KOPT-K1 (cell line): ENCODE measurements around the gene MICB.

Experiments used
- H3K27ac ChIP-seq: fragments of 200-600 bp; sonication (generic); 2 replicates; pipeline ENCODE4 v1.5.1; 2016; ENCODE audit warnings: antibody characterized with exemption, mild to moderate bottlenecking, low read depth, low read length; ENCODE audit not compliant: poor library complexity, severe bottlenecking
- H3K36me3 ChIP-seq: fragments of 200-600 bp; sonication (generic); 2 replicates; pipeline ENCODE4 v1.5.1; 2017; ENCODE audit warnings: antibody characterized with exemption, mild to moderate bottlenecking, low read length, moderate library complexity; ENCODE audit not compliant: insufficient read depth
- H3K9me3 ChIP-seq: fragments of 200-600 bp; sonication (generic); 2 replicates; pipeline ENCODE4 v1.5.1; 2017; ENCODE audit warnings: antibody characterized with exemption, low read length, mild to moderate bottlenecking; ENCODE audit not compliant: insufficient read depth, poor library complexity, severe bottlenecking

Gene MICB

DNA sequence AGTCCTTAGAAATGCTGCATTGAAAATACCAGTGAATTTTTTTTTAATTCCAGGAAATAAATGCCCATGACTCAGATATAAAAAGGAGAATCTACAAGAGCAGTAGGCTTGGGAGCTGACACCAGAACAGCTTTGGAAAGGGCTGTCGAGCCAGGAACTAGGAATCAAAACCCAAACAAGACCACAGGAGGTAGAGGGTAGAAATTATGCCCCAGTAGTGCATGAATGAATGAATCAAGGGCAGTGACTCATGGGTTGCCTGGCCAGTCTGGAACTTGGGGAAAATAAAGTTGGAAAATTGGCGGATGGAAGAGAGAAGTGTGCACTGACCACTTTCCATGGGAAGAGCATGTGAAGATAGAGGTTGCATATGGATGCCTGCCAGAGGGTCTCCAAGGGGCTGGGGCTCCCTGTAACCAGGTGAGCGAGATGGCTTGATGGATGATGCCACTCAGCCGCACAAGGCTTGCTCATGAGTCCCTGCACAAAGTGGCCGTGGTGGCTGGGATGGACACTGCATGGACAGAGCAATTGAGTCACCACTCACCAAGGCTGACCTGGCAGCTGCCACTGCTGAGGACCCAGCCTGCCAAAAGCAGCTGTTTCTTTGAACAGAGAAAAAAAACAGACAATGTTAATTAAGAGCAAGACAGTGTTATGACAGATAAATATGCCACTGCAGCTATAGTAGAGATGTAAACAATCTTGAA is 15.7 kb downstream of the MICB start:
- Histone ChIP-seq H3K27ac (no peak overlapping the region), H3K36me3 (peaks cover 34% of the 10 kb centered on the region), H3K9me3 (no peaks in the 10 kb centered on the region)

DNA sequence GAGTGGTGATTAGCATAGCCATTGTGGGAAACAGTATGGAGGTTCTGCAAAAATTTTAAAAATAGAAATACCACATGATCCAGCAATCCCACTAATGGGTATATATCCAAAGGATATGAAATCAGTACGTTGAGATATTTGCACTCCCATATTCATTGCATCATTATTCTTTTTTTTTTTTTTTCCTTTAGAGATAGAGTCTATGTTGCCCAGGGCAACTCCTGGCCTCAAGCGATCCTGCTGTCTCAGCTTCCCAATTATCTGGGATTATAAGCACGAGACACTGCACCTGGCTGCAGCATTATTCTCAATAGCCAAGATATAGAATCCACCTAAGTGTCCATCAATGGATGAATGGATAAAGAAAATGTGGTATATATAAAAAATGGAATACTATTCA is 23.9 kb downstream of the MICB start:
- no peaks in the 10 kb centered on the region for H3K36me3 ChIP-seq
- H3K27ac ChIP-seq, result no peak overlapping the region
- H3K9me3 ChIP-seq, result no peaks in the 10 kb centered on the region

DNA sequence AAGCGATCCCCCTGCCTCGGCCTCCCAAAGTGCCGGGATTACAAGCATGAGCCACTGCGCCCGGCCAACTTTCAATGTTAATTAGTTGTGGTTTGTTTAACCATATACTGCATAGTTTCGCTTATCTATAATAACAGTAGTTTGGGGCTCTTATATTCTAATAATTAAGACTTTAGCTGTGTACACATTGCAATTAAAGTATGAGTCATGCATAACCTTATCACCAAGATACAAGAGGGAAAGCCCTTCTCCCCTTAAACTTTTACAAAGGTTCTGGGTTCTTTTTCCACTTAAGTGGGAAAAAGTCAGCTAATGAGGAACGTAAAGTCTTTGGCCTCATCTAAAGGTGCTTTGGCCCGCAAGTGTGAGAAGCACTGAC is 27.6 kb downstream of the MICB start:
- H3K27ac ChIP-seq, result no peak overlapping the region
- H3K9me3 ChIP-seq, result no peaks in the 10 kb centered on the region
- peaks cover 23% of the 10 kb centered on the region for H3K36me3 ChIP-seq

DNA sequence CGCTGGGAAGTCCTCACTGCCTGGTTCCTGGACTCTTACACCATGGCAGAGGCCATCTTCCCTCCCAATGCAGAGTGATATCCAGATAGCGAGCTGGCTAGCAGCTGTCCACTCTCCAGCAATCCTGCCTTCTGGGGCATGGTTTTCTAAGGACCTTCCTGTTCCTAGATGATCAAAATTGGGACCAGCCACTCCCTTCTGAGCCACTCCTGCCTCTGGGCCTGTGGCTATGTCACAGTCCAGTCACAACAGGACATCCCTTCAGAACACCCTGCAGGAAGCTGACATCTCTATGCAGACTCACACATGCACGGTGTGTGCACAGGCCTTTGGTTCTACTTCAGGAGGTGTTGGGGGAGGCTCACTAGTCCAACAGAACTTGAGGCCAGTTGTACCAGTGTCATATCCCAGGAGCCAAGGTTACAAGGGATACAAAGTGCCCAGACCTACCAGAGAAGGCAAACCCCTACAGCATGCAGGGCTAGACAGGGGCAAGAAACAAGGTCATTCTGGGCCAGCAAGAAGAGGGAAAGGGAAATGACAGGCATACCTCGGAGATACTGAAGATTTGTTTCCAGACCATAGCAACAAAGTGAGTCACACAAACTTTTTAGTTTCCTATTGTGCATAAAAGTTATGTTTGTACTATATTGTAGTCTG is 28.1 kb downstream of the MICB start:
- Histone ChIP-seq H3K27ac (no peak overlapping the region), H3K9me3 (no peaks in the 10 kb centered on the region), H3K36me3 (peaks cover 28% of the 10 kb centered on the region)

DNA sequence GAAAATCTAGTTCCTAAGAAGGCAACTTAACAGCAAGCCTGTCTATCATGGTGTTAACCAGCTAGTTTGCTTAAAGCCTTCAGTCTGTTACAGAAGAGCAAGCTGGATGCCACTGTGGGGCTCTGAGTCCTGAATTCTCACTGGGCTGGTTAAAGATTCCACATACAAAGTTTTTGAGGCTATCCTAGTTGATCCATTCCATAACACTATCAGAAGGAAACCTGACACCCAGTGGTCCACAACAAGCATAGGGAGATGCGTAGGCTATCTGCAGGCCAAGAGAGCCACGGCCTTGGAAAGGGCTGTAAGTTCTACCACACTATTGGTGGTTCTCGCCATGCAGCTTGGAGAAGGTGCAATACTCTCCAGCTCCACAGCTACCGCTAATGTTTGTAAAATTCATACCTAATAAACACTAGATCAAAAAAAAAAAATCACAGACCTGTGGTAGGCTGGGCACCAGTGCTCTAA is 30.4 kb downstream of the MICB start:
- Histone ChIP-seq H3K27ac (no peak overlapping the region), H3K36me3 (peaks cover 51% of the 10 kb centered on the region)

DNA sequence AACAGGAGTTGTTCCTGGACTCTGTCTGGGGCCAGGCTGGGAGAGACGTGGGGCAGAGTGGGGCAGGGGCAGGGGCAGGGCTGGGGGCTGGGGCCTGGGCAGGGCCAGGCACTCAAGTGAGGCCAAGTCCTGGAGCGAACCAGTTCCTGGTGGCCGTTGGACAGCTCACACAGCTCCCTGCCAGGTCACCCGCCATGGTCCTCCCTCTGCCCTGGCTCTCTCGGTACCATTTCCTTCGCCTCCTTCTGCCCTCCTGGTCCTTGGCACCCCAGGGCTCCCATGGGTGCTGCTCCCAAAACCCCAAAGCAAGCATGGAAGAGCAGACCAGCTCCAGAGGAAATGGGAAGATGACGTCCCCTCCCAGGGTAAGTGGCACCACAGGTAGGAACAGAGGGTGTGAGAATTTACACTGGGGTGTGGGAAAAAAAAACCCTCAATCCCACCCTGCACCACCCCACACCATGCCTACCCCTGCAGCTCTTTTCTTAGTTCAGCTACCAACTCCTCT is 30.9 kb downstream of the MICB start, which contains the start of gene MCCD1:
MCCD1 (plus strand) TSS at position 142 of the 508 bp plus-strand sequence; CDS start at position 195, 53 bp downstream.
- Histone ChIP-seq H3K36me3 (peaks cover 57% of the 10 kb centered on the region), H3K9me3 (no peaks in the 10 kb centered on the region), H3K27ac (no peak within 1 kb of the TSS)

More for the DNA sequence above, 30.4 kb downstream of the MICB start:
- no peaks in the 10 kb centered on the region for H3K9me3 ChIP-seq

DNA sequence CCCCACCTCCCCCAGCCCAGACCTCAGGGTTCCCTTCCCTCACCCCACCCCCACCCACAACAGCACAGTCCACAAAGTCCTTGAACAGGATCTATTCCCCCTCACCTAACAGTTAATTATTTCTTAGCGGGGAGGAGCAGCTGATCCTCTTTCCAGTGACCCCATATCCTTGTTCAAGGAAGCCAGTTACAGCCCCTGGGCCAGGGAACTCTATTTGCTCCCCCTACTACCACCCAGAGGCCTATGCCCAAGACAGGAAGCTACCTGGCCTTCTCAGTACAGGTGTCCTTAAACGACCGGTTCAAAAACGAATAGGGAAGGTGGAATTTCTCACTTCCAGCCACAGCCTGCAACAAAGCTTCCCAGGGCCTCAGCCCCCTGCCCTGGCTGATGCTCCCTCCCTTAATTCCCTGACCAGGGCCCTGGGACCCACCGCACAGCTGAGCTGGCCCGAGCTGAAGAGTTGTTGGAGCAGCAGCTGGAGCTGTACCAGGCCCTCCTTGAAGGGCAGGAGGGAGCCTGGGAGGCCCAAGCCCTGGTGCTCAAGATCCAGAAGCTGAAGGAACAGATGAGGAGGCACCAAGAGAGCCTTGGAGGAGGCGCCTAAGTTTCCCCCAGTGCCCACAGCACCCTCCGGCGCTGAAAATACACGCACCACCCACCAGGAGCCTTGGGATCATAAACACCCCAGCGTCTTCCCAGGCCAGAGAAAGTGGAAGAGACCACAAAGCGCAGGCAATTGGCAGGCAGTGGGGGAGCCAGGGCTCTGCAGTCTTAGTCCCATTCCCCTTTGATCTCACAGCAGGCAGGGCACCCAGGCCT is 31.6 kb downstream of the MICB start:
- H3K36me3 ChIP-seq, result peaks cover 63% of the 10 kb centered on the region
- no peaks in the 10 kb centered on the region for H3K9me3 ChIP-seq
- no peak overlapping the region for H3K27ac ChIP-seq

DNA sequence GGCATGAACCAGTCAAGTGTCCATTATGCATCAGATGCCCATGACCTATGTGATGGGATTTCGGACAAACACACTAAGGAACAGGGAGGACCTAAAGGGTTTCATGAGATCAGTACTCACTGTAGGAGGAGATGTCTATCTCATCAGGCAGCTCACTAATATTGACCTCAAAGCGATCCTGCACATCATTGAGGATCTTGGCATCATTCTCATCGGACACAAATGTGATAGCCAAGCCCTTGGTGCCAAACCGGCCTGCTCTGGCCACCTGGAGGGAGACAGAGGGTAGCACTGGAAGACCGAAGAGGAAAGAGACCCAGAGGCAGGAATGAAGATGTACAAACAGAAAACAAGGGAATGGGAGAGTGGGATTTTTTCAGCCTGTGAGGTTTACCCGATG is 32.7 kb downstream of the MICB start:
- H3K9me3 ChIP-seq, result no peaks in the 10 kb centered on the region
- no peak overlapping the region for H3K27ac ChIP-seq
- peaks cover 74% of the 10 kb centered on the region for H3K36me3 ChIP-seq

DNA sequence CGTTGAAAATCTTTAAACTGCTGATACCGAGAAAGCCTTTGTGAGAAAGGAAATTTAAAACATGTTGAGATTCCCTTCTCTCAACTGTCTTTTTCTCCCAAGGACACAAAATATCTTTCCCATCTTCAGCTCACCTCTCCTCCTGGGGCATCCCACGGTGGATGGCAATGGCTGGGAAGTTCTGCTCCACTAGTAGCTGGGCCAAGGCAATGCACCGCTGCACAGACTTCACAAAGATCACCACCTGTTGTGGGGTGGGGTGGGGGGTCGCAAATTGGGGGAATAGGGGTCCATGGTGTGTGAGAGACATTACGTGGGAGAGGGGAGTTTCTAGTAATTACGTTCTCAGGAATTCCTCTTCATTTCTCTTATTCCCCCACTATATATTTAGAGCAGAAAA is 33.2 kb downstream of the MICB start:
- no peak overlapping the region for H3K27ac ChIP-seq
- H3K9me3 ChIP-seq, result no peaks in the 10 kb centered on the region
- H3K36me3 ChIP-seq, result peaks cover 79% of the 10 kb centered on the region

DNA sequence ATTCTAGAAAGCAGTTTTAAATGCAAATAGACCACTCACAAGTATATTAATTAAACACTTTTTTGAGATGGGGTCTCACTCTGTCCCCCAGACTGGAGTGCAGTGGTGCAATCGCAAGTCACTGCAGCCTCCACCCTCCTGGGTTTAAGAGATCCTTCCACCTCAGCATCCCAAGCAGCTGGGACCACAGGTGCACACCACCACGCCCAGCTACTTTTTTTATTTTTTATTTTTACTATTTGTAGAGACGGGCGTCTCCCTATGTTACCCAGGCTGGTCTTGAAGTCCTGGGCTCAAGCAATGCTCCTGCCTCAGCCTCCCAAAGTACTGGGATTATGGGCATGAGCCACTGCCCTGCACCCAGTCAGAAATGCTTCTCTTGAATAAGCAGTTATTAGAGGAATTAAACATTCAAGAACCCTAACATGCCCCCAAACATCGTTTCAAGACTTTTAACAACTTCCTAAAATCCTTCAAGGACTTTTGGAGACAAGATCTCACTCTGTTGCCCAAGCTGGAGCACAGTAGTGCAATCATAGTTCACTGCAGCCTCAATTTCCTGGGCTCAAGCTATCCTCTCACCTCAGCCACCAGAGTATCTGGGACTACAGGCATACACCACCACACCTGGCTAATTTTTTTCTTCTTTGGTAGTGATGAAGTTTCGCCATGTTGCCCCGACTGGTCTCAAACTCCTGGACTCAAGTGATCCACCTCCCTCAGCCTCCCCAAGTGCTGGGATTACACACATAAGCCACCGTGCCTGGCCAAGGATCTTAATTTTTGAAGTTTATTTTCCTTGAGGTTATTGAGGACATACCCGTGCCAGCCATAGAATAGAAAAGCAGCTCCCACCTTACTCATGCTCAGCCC is 34.1 kb downstream of the MICB start:
- H3K27ac ChIP-seq, result no peak overlapping the region
- H3K9me3 ChIP-seq, result no peaks in the 10 kb centered on the region
- H3K36me3 ChIP-seq, result peaks cover 88% of the 10 kb centered on the region

DNA sequence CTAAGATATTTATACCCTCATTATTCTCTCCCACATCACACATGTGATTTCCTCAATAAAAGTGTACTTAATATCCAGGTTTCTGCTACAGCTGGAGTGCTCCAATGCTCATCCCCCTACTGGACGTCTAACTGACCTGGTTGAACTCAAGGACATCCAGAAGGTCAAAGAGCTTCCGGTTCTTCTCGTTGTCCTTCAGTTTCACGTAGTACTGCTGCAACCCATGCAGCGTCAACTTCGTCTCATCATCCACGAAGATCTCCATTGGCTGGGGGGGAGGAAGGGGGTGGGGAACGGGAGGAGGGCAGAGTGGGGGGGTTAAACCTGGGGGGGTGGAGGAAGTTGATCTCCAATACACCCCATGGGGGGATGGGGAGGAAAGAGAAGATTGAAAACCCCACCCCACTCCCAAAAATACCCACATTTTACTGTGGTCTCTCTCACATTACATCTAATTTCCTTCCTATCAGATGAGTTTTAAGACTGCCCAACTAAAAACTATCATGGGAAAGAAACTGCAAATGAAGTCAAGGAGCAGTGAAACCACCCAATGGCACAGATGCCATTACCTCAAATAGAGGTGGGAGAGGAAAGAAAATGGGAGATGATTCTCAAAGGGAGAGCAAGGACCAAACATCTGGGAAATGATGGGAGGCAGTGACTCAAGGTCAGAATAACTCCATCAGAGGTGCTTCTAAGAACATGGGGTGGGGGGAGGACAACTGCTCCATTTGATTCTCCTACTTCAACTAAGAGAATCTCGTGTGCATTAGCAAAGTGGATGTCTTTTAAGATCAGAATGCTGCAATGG is 34.9 kb downstream of the MICB start:
- Histone ChIP-seq H3K9me3 (no peaks in the 10 kb centered on the region), H3K36me3 (peaks cover 96% of the 10 kb centered on the region), H3K27ac (no peak overlapping the region)

DNA sequence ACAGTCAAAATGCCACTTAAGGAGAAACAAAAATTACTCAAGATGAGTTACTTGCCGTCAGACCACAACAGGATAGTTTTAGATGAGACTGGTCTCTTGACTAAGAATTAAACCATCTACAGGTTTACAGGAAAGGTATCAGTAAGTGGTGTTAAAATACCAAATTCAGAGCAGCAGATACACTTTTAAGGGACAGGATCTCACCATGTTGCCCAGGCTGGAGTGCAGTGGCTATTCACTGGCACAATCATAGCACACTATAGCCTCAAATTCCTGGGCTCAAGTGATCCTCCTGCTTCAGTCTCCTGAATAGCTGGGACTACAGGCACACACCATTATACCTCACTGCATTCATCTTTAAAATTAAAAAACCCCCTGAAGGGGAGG is 35.5 kb downstream of the MICB start:
- H3K36me3 ChIP-seq, result peaks cover 100% of the 10 kb centered on the region
- H3K9me3 ChIP-seq, result no peaks in the 10 kb centered on the region
- no peak overlapping the region for H3K27ac ChIP-seq

DNA sequence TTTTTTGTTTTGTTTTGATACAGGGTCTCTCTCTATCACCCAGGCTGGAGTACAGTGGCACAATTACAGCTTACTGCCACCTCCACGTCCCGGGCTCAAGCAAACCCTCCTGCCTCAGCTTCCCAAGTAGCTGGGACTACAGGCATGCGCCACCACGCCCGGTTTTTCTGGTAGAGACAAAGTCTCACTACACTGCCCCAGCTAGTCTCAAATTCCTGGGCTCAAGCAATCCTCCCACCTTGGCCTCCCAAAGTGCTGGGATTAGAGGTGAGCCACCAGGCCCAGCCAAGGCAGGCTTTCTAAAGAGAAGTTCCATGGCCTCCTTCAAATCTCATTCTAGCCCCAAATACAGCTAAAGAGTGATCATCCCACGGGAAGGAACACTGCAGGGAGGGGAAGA is 36.1 kb downstream of the MICB start:
- Histone ChIP-seq H3K27ac (no peak overlapping the region), H3K36me3 (peaks cover 100% of the 10 kb centered on the region), H3K9me3 (no peaks in the 10 kb centered on the region)
